ENCODE data around the gene NPHP4. TPM values are rescaled to one million over a fixed set of nuclear protein-coding genes. Genes with fewer than 3 reads are reported as not detected.

The NPHP4 gene
- total RNA-seq, 1 donor from 2014 or later, result 12.8 TPM

GRCh38 chr1:5843521-5844096, 148.6 kb downstream of the NPHP4 start:
- H3K9me3 Mint-ChIP-seq (ENCODE audit: unreplicated experiment), result no peaks in the 10 kb centered on the region
- H3K4me1 Mint-ChIP-seq (ENCODE audit: unreplicated experiment), result no peaks in the 10 kb centered on the region
- no peak overlapping the region for H3K4me3 Mint-ChIP-seq (ENCODE audit: unreplicated experiment)
- H3K36me3 Mint-ChIP-seq (ENCODE audit: unreplicated experiment), result no peaks in the 10 kb centered on the region
- no peaks in the 10 kb centered on the region for H3K27me3 Mint-ChIP-seq (ENCODE audit: unreplicated experiment)
- no peak for DNase-seq (ENCODE audit: extremely low spot score, unreplicated experiment)
- H3K27ac Mint-ChIP-seq (ENCODE audit: unreplicated experiment), result no peak overlapping the region
- TF ChIP-seq, protein P1, sequence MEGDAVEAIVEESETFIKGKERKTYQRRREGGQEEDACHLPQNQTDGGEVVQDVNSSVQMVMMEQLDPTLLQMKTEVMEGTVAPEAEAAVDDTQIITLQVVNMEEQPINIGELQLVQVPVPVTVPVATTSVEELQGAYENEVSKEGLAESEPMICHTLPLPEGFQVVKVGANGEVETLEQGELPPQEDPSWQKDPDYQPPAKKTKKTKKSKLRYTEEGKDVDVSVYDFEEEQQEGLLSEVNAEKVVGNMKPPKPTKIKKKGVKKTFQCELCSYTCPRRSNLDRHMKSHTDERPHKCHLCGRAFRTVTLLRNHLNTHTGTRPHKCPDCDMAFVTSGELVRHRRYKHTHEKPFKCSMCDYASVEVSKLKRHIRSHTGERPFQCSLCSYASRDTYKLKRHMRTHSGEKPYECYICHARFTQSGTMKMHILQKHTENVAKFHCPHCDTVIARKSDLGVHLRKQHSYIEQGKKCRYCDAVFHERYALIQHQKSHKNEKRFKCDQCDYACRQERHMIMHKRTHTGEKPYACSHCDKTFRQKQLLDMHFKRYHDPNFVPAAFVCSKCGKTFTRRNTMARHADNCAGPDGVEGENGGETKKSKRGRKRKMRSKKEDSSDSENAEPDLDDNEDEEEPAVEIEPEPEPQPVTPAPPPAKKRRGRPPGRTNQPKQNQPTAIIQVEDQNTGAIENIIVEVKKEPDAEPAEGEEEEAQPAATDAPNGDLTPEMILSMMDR (IDR thresholded peaks at IDR 0.05), result no peak

GRCh38 chr1:5842679-5843078, 149.5 kb downstream of the NPHP4 start:
- Mint-ChIP-seq H3K4me3 (ENCODE audit: unreplicated experiment) (no peak overlapping the region), H3K27ac (ENCODE audit: unreplicated experiment) (no peak overlapping the region), H3K9me3 (ENCODE audit: unreplicated experiment) (no peaks in the 10 kb centered on the region), H3K27me3 (ENCODE audit: unreplicated experiment) (no peaks in the 10 kb centered on the region), H3K4me1 (ENCODE audit: unreplicated experiment) (no peaks in the 10 kb centered on the region), H3K36me3 (ENCODE audit: unreplicated experiment) (no peaks in the 10 kb centered on the region)
- no peak for DNase-seq (ENCODE audit: extremely low spot score, unreplicated experiment)
- TF ChIP-seq, protein P1 (IDR thresholded peaks at IDR 0.05), result no peak

DNA sequence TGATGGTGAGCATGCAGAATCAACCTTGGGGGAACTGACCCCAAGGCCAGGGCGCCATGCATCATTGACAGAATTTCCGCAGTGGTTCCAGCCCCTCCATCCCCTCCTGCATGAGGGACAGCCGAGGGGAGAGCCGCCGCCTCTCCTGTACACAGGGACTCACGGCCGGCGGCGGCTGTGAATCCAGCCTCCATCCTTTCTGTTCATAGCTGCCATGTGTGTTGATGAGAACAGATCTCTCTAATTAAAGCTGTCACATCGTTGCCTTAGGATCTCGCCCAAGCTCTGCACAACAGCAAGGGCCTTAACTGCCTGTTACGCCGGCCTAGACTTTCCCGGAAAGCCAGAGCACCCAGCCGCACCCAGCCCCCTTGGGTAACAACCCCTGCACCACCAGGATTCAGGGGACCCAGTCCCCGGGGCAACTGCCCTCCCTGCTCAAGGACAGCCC, 151.6 kb downstream of the NPHP4 start:
- TF ChIP-seq, protein P1 (IDR thresholded peaks at IDR 0.05), result no peak

DNA sequence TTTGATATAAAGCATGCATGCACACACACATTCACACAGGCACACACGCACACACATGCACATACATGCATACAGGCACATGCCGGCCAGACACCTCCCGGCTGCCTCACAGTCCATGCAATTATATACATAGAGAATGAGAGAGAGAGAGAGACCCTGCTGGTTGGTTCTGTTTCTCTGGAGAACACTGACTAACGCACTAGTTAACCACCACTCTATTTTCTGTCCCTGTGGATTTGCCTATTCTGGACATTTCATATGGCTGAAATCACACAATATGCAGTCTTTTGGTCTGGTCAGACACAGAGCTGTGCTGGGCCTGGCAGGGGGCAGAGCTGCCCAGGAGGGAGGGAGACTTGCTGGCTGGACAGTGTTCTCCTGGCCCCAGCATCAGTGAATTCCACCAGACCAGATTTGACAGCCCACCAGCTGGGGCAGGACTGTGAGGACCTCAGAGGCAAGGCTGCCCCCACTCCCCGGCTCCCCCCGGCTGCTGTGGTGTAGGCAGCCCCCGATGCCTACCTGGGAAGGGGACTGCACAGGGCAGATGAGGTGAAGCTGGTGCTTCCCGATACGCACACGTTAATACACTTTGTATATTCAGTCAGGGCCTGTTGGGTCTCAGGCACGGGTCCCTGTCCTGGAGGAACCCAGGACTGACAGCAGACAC, 152.2 kb downstream of the NPHP4 start:
- no peak for DNase-seq (ENCODE audit: extremely low spot score, unreplicated experiment)
- H3K27ac Mint-ChIP-seq (ENCODE audit: unreplicated experiment), result no peak overlapping the region

More for the DNA sequence above, 151.6 kb downstream of the NPHP4 start:
- no peaks in the 10 kb centered on the region for H3K27me3 Mint-ChIP-seq (ENCODE audit: unreplicated experiment)
- no peaks in the 10 kb centered on the region for H3K36me3 Mint-ChIP-seq (ENCODE audit: unreplicated experiment)
- no peaks in the 10 kb centered on the region for H3K9me3 Mint-ChIP-seq (ENCODE audit: unreplicated experiment)
- DNase-seq (ENCODE audit: extremely low spot score, unreplicated experiment), result no peak
- H3K4me1 Mint-ChIP-seq (ENCODE audit: unreplicated experiment), result no peaks in the 10 kb centered on the region
- H3K4me3 Mint-ChIP-seq (ENCODE audit: unreplicated experiment), result no peak overlapping the region
- H3K27ac Mint-ChIP-seq (ENCODE audit: unreplicated experiment), result no peak overlapping the region

More for the DNA sequence above, 152.2 kb downstream of the NPHP4 start:
- Mint-ChIP-seq H3K27me3 (ENCODE audit: unreplicated experiment) (no peaks in the 10 kb centered on the region), H3K36me3 (ENCODE audit: unreplicated experiment) (no peaks in the 10 kb centered on the region), H3K9me3 (ENCODE audit: unreplicated experiment) (no peaks in the 10 kb centered on the region), H3K4me1 (ENCODE audit: unreplicated experiment) (no peaks in the 10 kb centered on the region), H3K4me3 (ENCODE audit: unreplicated experiment) (no peak overlapping the region)
- TF ChIP-seq, protein P1 (IDR thresholded peaks at IDR 0.05), result no peak
